SK-N-MC (cell line): ENCODE results near the gene RYR2.

Experiments
- EZH2 ChIP-seq: fragments of 200-600 bp; sonication (generic); IDR thresholded peaks from one replicate; pipeline ENCODE4 v1.6.1; 2017; ENCODE audit warnings: antibody characterized with exemption
- POLR2AphosphoS5 ChIP-seq: IDR thresholded peaks from 2 replicates; pipeline ENCODE4 v1.6.1; 2012; ENCODE audit warnings: mild to moderate bottlenecking, low read depth, low read length, borderline replicate concordance

DNA sequence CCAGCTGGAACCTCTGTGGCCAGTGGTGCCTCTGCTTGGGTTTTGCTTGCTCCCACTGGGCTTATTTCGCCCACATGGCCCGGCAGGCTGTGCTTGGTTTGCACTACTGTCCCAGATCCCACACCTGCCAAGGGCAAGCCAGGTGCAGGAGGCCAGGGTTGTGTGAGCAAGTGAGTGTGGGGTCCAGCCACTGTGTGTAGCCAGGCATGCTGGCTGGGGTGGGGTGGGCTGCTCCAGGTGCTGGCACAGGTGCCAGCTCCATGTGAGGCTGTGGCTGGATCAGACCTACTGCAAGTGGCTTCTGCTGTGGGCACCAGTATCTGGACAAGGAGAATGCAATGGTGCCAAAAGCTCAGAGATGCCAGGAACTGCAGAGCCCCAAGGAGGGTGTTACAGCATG is 28.5 kb downstream of the RYR2 start:
- TF ChIP-seq POLR2AphosphoS5 (no peak), EZH2 (no peak)
